Activated CD8-positive, alpha-beta memory T cell treated with anti-CD3 and anti-CD28 coated beads for 48 hours (primary cell): ENCODE results near the gene TPST2.

Experiments used
- DNase-seq, 3 experiments: peaks; one replicate each; pipeline ENCODE4 v3.0.0-alpha.2; 2020; ENCODE audit warnings: low read depth in 2 of 3, low spot score in 2 of 3

The TPST2 gene

GRCh38 chr22:26501996-26502395 is 87.9 kb downstream of the TPST2 start:
- no peak for DNase-seq

DNA sequence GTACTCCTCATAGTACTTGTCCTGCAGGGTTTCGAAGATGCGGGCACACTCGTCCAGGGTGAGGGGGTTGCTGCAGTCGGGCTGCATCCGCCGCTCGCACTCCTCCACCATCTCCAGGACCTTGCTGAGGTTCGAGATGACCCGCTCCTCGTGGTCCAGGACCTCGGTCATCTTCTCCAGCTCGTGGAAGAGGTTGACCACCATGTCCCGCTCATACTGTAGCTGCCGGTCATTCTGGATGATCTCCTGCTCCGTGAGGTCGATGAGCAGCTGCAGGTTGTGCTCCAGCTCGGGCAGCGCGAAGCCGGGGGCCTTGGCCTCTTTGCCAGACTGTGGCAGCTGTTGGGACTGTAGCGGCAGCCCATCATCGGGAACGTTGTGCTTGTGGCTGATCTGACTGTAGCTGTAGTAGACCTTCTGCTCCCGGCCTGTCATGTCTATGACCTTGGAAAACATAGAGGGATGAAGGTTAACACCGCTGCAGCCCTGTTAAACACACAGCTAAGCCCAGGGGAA is 90.7 kb downstream of the TPST2 start:
- no peak for DNase-seq

DNA sequence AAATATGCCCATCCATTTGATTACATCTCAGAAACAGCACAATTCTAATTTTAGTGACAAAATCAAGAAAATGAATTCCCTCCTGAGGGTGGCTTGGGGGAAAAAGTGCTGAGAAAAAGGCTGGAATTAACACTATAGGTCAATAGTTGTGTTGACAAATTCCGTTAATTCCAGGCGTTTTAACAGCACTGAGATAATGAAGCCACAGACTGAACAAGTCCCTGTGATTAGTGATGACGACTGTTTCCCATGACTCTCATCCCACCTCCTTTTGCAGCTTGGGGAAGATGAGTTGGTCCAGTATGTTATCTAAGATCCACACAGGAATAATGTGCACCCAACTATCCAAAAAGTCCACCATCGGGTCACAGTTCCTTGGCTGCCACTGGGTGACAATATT is 93.5 kb downstream of the TPST2 start:
- no peak for DNase-seq

DNA sequence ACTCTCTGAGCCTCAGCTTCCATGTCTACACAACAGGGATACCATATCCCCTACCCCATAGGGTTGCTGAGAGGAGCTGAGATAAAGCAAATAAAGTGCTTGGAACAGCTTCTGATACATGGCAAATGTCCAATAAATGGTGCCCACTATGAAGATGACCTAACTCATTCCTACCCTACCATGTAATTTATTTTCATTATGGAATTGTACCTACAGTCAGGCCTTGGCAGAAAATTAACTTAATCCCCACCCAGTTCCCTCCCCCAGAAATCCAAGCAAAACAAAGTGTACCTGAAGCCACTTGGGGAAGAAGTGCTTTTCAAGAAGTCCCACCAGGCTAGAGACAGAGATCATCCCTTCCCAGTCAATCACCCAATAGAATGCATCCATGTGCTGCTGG is 95.4 kb downstream of the TPST2 start:
- DNase-seq, result no peak

DNA sequence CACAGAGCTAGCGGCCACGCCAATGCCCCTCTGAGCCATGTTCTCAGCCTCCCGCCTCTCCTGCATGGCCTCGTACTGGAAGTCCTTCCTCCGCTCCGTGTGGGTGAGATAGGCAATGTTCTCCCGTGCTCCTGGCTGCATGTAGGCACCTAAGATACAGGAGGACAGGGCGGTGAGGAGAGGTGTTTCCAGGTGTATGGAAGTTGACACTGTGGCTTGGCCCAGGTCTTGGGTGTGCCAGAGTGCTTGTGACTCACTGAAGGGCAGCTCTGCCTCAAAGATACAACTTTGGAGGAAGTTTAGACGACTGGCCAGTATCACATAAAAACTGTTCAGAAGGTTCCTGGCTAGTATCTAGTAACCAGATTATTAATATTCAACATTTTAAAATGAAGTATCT is 97.7 kb downstream of the TPST2 start:
- no peak for DNase-seq

DNA sequence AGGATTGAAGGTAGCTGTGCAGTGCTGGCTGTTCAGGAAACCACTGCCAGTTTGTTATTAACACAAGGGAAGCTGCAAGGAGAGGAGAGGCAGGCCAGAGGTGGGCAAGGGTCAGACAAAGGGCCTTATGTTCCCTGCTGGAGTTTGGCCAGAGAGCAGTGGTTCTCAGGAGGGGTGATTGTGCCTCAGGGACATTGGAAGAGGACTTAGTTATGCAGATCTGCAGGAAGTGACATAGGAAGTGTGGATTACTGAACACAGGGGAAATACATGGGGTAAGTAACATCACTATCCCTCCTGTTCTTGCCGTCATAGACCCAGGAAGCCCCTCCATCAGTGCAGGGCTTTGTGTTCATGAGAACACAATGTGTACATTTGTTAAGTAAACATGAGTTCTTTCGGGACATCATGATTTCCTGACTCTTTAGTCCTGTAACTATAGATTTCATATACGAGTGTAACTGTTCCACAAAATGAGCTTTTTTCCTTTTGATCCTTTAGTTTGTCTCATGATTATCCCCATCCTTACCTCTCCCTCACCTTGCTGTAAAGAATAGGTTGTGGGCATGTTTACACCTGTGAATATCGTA is 100.4 kb downstream of the TPST2 start:
- DNase-seq, result no peak

- DNase-seq, result no peak
These were observed 101.9 kb downstream of the TPST2 start for GRCh38 chr22:26487996-26488395.

GRCh38 chr22:26486394-26486793 is 103.5 kb downstream of the TPST2 start:
- no peak for DNase-seq

- no peak for DNase-seq
These were observed 104.0 kb downstream of the TPST2 start for GRCh38 chr22:26485806-26486390.

GRCh38 chr22:26485013-26485412 is 104.9 kb downstream of the TPST2 start:
- no peak for DNase-seq

- DNase-seq, result no peak
These were observed 105.6 kb downstream of the TPST2 start for GRCh38 chr22:26484360-26484706.

GRCh38 chr22:26483439-26484359 is 106.2 kb downstream of the TPST2 start, which contains the start of the genes HPS4 and SRRD:
TSS of gene HPS4 (minus strand) at chr22:26483783. CDS start at chr22:26481762, 2,021 bp downstream.
TSS of gene SRRD (plus strand) at chr22:26483877. CDS start at chr22:26483891, 14 bp downstream.
- DNase-seq, result peak; percentile 82 to 95 (median 86)

DNA sequence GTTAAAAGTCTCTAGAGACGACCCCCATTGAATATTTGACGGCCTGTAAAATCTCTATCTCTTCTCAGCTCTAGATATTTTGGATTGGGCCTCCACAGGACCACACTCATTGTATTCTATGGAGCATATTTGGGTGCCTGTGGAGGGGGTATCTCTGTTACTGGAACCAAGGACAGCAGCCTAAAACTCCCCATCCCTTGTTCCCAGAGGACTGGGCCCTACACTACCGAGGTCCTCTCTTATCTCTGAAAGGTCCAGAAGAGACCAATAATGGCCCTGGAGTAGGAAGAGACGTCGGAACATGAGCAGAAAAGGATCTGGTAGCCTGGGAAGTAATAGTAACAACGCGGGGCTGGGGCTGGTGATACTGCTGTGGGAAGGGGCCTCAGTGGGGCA is 106.9 kb downstream of the TPST2 start:
- DNase-seq, result no peak

DNA sequence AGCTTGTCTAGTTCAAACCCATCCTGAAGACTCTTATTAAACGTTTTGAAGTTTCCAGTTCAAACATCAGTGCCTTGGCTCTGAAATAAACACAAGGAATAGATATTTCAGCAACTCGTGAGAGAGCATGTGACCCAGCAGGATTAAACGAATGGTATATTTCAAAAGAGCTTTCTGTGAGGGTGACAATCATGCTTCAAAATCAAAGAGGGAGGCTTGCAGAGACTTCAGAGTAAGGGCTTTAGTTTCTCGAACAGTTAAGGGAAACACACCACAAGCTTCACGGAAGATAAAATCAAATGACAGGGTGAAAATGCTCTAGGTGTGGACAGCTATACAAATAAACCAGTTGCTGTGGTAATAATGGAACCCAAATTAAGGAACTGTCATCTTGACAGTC is 107.8 kb downstream of the TPST2 start:
- DNase-seq, result no peak

DNA sequence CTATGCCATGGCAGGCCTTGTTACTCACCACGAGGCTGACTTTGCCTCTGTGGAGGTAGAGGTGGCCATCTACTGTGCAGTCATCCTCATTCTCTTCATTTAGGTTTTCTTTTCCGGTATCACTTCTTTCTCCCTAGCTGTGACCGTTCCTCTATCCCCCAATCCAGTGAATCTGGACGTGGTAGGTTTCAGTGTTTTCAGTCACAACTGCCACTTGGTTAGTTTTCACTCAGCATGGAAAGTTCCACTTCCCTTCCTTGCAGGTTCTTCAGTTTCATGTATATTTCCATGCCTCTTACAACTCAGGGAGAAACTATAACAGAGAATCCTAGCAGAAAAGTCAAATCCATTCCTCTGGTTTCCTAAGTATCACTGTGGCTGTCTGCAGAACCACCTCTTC is 108.2 kb downstream of the TPST2 start:
- DNase-seq, result no peak

- no peak for DNase-seq
These were observed 108.7 kb downstream of the TPST2 start for GRCh38 chr22:26481112-26481693.

DNA sequence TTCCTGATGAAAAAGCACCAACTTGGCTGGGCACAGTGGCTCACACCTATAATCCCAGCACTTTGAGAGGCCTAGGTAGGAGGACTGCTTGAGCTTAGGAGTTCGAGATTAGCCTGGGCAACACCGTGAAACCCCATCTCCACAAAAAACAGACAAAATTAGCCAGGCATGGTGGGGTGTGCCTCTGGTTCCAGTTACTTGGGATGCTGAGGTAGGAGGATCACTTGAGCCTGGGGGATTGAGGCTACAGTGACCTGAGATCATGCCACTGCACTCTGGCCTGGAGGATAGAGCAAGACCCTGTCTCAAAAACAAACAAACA is 109.4 kb downstream of the TPST2 start:
- no peak for DNase-seq

GRCh38 chr22:26479792-26480610 is 109.9 kb downstream of the TPST2 start:
- DNase-seq, result no peak

GRCh38 chr22:26479043-26479791 is 110.7 kb downstream of the TPST2 start:
- no peak for DNase-seq

- no peak for DNase-seq
These were observed 112.6 kb downstream of the TPST2 start for GRCh38 chr22:26477341-26477731.
